Measurements from ENCODE around the gene SYT12.

SYT12 gene

DNA sequence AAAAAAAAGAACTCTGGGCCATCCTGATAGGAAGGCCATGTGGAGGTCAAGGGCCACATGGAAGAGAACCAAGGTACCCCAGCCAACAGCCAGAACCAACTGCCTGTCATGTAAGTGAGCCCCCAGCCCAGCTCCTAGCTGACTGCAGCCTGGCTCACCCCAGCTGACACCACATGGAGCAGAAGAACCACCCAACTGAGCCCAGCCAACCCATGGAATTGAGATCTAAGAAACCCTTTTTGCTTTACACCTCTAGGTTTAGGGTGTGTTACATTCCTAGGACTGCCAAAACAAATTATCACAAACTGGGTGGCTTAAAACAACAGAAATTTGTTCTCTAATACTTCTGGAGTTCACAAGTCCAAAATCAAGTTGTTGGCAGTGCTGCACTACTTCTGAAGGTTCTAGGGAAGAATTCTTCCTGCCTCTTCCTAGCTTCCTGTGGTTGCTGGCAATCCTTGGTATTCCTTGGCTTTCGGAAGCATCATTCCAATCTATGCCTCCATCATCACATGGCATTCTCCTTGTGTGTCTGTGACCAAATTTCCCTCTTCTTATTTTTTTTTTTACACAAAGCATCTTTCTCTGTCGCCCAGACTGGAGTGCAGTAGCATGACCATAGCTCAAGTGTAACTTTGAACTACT, 43.5 kb upstream of the SYT12 start:
- ChIA-PET CTCF (interaction anchor here (0.6 to 1.1 kb wide), 2 partner anchors 7 to 230 kb away, joined by 3 to 5 read pairs; no protein-coding TSS in a partner anchor), POLR2A (interaction anchor here (0.7 kb wide), 1 partner anchor 288 kb away, joined by 10 read pairs; no protein-coding TSS in a partner anchor)
- no peak overlapping the region for H3K4me3 ChIP-seq (ENCODE audit: low read depth, low read length)
- TF ChIP-seq ZNF37A (tag by site-specific recombination; IDR thresholded peaks at IDR 0.05) (no peak), ZNF510 (tag by site-specific recombination; IDR thresholded peaks at IDR 0.05; ENCODE audit: insufficient replicate concordance) (no peak), KLF9 (tag by site-specific recombination; IDR thresholded peaks at IDR 0.05; ENCODE audit: low read depth) (no peak), TRIM28 (IDR thresholded peaks at IDR 0.05; ENCODE audit: borderline replicate concordance, low read length) (peak; percentile 47; the same call in 1 of the 2 replicates), SETDB1 (IDR thresholded peaks at IDR 0.05; ENCODE audit: insufficient read length, low read length) (peak; percentile 53)
- TF ChIP-seq, protein P1, sequence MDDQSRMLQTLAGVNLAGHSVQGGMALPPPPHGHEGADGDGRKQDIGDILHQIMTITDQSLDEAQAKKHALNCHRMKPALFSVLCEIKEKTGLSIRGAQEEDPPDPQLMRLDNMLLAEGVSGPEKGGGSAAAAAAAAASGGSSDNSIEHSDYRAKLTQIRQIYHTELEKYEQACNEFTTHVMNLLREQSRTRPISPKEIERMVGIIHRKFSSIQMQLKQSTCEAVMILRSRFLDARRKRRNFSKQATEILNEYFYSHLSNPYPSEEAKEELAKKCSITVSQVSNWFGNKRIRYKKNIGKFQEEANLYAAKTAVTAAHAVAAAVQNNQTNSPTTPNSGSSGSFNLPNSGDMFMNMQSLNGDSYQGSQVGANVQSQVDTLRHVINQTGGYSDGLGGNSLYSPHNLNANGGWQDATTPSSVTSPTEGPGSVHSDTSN (CRISPR knock-in tag; IDR thresholded peaks at IDR 0.05) = no peak
- TF ChIP-seq, protein P2, sequence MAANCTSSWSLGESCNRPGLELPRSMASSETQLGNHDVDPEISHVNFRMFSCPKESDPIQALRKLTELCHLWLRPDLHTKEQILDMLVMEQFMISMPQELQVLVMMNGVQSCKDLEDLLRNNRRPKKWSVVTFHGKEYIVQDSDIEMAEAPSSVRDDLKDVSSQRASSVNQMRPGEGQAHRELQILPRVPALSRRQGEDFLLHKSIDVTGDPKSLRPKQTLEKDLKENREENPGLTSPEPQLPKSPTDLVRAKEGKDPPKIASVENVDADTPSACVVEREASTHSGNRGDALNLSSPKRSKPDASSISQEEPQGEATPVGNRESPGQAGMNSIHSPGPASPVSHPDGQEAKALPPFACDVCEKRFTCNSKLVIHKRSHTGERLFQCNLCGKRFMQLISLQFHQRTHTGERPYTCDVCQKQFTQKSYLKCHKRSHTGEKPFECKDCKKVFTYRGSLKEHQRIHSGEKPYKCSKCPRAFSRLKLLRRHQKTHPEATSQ (tag by site-specific recombination; IDR thresholded peaks at IDR 0.05) = no peak
- no peaks in the 10 kb centered on the region for H3K36me3 ChIP-seq (ENCODE audit: control insufficient read depth in 2 of 2, insufficient read depth in 1 of 2, low read length in 2 of 2)
- H3K9me3 ChIP-seq (ENCODE audit: control insufficient read depth, insufficient read depth, low read depth, low read length) = no peaks in the 10 kb centered on the region
- H3K4me1 ChIP-seq (ENCODE audit: control insufficient read depth, insufficient read depth, low read length) = no peaks in the 10 kb centered on the region
- no peak overlapping the region for H3K27ac ChIP-seq (ENCODE audit: extremely low read depth, low read depth, low read length)

DNA sequence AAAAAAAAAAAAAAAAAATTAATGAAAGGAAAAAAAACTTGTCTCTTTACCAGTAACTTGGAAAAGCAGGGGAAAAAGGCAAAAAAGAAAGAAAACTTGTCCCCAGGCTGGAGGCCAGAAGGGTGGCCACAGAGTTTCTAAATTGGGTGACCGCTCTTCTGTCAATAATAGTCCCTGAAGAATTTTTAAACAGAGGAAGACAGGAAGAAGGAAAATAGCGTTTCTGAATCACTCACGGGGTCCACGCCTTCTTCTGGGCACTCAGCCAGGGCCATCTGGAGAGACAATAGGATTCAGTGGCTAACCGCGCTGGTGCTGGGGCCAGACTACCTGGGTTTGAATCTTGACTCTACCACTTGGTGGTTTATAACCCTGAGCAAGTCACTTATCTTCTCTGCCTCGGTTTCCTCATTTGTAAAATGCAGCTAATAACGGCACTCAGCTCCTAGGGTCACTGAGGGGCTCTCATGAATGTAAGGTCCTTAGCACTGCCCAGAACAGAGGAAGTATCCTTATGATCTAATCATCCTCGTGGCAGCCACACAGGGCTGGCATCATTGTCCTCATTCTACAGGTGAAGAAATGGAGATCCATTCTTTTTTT, 40.9 kb upstream of the SYT12 start:
- H3K4me3 ChIP-seq (ENCODE audit: low read depth, low read length) = no peak overlapping the region
- H3K9me3 ChIP-seq (ENCODE audit: control insufficient read depth, insufficient read depth, low read depth, low read length) = no peaks in the 10 kb centered on the region
- no peaks in the 10 kb centered on the region for H3K36me3 ChIP-seq (ENCODE audit: control insufficient read depth in 2 of 2, insufficient read depth in 1 of 2, low read length in 2 of 2)
- ChIA-PET CTCF (interaction anchor here (0.6 kb wide), 1 partner anchor 10 kb away, joined by 3 read pairs; no protein-coding TSS in a partner anchor), POLR2A (no interaction called here)
- no peak overlapping the region for H3K27ac ChIP-seq (ENCODE audit: extremely low read depth, low read depth, low read length)
- no peaks in the 10 kb centered on the region for H3K4me1 ChIP-seq (ENCODE audit: control insufficient read depth, insufficient read depth, low read length)
- TF ChIP-seq KLF10 (tag by site-specific recombination; IDR thresholded peaks at IDR 0.05) (0 out of 2 replicates have a peak, but pooled peaks have one; percentile 22), ZBTB8A (tag by site-specific recombination; IDR thresholded peaks at IDR 0.05) (peak; percentile 68), ZNF366 (tag by site-specific recombination; conservative IDR thresholded peaks at IDR 0.05) (peak; percentile 68), ZNF138 (tag by site-specific recombination; IDR thresholded peaks at IDR 0.05; ENCODE audit: borderline replicate concordance) (no peak), OSR2 (tag by site-specific recombination; IDR thresholded peaks at IDR 0.05) (peak; percentile 60), SP2 (tag by site-specific recombination; IDR thresholded peaks at IDR 0.05) (no peak), IKZF3 (tag by site-specific recombination; IDR thresholded peaks at IDR 0.05) (peak; percentile 52; the same call in 1 of the 2 replicates), ZNF10 (tag by site-specific recombination; IDR thresholded peaks at IDR 0.05) (no peak), ZEB2 (tag by site-specific recombination; IDR thresholded peaks at IDR 0.05) (peak; percentile 26; the same call in 1 of the 2 replicates), ZNF621 (tag by site-specific recombination; IDR thresholded peaks at IDR 0.05) (no peak), SCRT2 (tag by site-specific recombination; IDR thresholded peaks at IDR 0.05) (peak; percentile 53; the same call in 1 of the 2 replicates), ZBTB17 (tag by site-specific recombination; IDR thresholded peaks at IDR 0.05) (peak; percentile 22; the same call in 1 of the 2 replicates), KLF9 (tag by site-specific recombination; IDR thresholded peaks at IDR 0.05; ENCODE audit: low read depth) (peak; percentile 78), ZNF335 (tag by site-specific recombination; conservative IDR thresholded peaks at IDR 0.05) (0 out of 2 replicates have a peak, but pooled peaks have one; percentile 25)
- TF ChIP-seq, protein P3, sequence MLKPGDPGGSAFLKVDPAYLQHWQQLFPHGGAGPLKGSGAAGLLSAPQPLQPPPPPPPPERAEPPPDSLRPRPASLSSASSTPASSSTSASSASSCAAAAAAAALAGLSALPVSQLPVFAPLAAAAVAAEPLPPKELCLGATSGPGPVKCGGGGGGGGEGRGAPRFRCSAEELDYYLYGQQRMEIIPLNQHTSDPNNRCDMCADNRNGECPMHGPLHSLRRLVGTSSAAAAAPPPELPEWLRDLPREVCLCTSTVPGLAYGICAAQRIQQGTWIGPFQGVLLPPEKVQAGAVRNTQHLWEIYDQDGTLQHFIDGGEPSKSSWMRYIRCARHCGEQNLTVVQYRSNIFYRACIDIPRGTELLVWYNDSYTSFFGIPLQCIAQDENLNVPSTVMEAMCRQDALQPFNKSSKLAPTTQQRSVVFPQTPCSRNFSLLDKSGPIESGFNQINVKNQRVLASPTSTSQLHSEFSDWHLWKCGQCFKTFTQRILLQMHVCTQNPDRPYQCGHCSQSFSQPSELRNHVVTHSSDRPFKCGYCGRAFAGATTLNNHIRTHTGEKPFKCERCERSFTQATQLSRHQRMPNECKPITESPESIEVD (tag by site-specific recombination; IDR thresholded peaks at IDR 0.05) = peak; percentile 65; the same call in 1 of the 2 replicates
- TF ChIP-seq, protein P4, sequence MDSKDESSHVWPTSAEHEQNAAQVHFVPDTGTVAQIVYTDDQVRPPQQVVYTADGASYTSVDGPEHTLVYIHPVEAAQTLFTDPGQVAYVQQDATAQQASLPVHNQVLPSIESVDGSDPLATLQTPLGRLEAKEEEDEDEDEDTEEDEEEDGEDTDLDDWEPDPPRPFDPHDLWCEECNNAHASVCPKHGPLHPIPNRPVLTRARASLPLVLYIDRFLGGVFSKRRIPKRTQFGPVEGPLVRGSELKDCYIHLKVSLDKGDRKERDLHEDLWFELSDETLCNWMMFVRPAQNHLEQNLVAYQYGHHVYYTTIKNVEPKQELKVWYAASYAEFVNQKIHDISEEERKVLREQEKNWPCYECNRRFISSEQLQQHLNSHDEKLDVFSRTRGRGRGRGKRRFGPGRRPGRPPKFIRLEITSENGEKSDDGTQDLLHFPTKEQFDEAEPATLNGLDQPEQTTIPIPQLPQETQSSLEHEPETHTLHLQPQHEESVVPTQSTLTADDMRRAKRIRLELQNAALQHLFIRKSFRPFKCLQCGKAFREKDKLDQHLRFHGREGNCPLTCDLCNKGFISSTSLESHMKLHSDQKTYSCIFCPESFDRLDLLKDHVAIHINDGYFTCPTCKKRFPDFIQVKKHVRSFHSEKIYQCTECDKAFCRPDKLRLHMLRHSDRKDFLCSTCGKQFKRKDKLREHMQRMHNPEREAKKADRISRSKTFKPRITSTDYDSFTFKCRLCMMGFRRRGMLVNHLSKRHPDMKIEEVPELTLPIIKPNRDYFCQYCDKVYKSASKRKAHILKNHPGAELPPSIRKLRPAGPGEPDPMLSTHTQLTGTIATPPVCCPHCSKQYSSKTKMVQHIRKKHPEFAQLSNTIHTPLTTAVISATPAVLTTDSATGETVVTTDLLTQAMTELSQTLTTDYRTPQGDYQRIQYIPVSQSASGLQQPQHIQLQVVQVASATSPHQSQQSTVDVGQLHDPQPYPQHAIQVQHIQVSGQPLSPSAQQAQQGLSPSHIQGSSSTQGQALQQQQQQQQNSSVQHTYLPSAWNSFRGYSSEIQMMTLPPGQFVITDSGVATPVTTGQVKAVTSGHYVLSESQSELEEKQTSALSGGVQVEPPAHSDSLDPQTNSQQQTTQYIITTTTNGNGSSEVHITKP (tag by site-specific recombination; IDR thresholded peaks at IDR 0.05) = peak; percentile 55
- TF ChIP-seq, protein P5, sequence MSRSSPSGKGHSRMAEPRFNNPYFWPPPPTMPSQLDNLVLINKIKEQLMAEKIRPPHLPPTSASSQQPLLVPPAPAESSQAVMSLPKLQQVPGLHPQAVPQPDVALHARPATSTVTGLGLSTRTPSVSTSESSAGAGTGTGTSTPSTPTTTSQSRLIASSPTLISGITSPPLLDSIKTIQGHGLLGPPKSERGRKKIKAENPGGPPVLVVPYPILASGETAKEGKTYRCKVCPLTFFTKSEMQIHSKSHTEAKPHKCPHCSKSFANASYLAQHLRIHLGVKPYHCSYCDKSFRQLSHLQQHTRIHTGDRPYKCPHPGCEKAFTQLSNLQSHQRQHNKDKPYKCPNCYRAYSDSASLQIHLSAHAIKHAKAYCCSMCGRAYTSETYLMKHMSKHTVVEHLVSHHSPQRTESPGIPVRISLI (tag by site-specific recombination; IDR thresholded peaks at IDR 0.05) = peak; percentile 92
